H1 (cell line): ENCODE data around the gene MIA3. TPM values are rescaled to one million over a fixed set of nuclear protein-coding genes. Genes with fewer than 3 reads are reported as not detected.

Source experiments
- CTCF ChIA-PET: fragments of 300-600 bp; sonication (Branson Sonifier 250); formaldehyde crosslinking; loops from one replicate; lab custom pipeline; 2021; ENCODE audit not compliant: partially characterized antibody; lab: Charles Lee
- POLR2A ChIA-PET: fragments of 300-600 bp; sonication (Branson Sonifier 250); formaldehyde crosslinking; loops from one replicate; lab custom pipeline; 2021; ENCODE audit warnings: inconsistent platforms; ENCODE audit not compliant: partially characterized antibody; lab: Charles Lee
- DNase-seq, 2 experiments: peaks; one replicate each; pipeline versions ENCODE4 v3.0.0 to v3.0.0-alpha.2; 2010 to 2022; ENCODE audit warnings: low spot score in 2 of 2, low read depth in 1 of 2, mixed read lengths in 1 of 2
- FAIRE-seq: peaks from 2 replicates; lab custom pipeline; 2011; peaks lifted over from hg19 to GRCh38; lab: Jason Lieb, UNC
- H2AFZ ChIP-seq: 2 replicates; pipeline ENCODE4 v1.8.1; 2012; ENCODE audit warnings: low read length, inconsistent platforms
- H2AK5ac ChIP-seq: 2 replicates; pipeline ENCODE4 v1.6.1; 2013; ENCODE audit warnings: low read depth, low read length
- H2BK120ac ChIP-seq: replicated peaks from 2 replicates; pipeline ENCODE3; 2013; ENCODE audit warnings: low read depth, low read length, inconsistent platforms
- H2BK12ac ChIP-seq: 2 replicates; pipeline ENCODE4 v1.6.1; 2013; ENCODE audit warnings: low read depth, low read length
- H2BK15ac ChIP-seq: 2 replicates; pipeline ENCODE4 v1.6.1; 2013; ENCODE audit warnings: low read length
- H2BK20ac ChIP-seq: 2 replicates; pipeline ENCODE4 v1.6.1; 2013; ENCODE audit warnings: low read length
- H2BK5ac ChIP-seq: 2 replicates; pipeline ENCODE4 v1.6.1; 2013; ENCODE audit warnings: low read depth, low read length
- H3K14ac ChIP-seq: 2 replicates; pipeline ENCODE4 v1.6.1; 2013; ENCODE audit warnings: inconsistent platforms; ENCODE audit not compliant: insufficient read length
- H3K18ac ChIP-seq: 2 replicates; pipeline ENCODE4 v1.6.1; 2013; ENCODE audit warnings: low read length; ENCODE audit errors: extremely low read depth
- H3K23ac ChIP-seq: 2 replicates; pipeline ENCODE4 v1.6.1; 2013; ENCODE audit warnings: inconsistent platforms; ENCODE audit not compliant: insufficient read length
- H3K23me2 ChIP-seq: 2 replicates; pipeline ENCODE4 v1.6.1; 2013; ENCODE audit warnings: low read depth, low read length
- H3K27ac ChIP-seq: 2 replicates; pipeline ENCODE4 v1.6.1; 2011; ENCODE audit warnings: low read depth, low read length, inconsistent platforms
- H3K27me3 ChIP-seq, 4 experiments: replicated peaks in 1 of 4; 1 replicate in 1 of 4; 2 replicates in 3 of 4; pipeline versions ENCODE4 v1.6.1 to v1.8.1; 2011 to 2013; ENCODE audit warnings: low read length in 3 of 4, mild to moderate bottlenecking in 3 of 4, inconsistent platforms in 2 of 4, mixed read lengths in 2 of 4, moderate library complexity in 1 of 4; ENCODE audit not compliant: control insufficient read depth in 3 of 4, insufficient read depth in 3 of 4; ENCODE audit errors: extremely low read depth in 1 of 4
- H3K36me3 ChIP-seq, 4 experiments: 2 replicates each; pipeline versions ENCODE4 v1.6.1 to v1.8.1; 2011 to 2013; ENCODE audit warnings: mild to moderate bottlenecking in 4 of 4, low read length in 3 of 4, moderate library complexity in 2 of 4, control low read depth in 1 of 4, inconsistent platforms in 1 of 4; ENCODE audit not compliant: insufficient read depth in 4 of 4, control insufficient read depth in 2 of 4
- H3K4ac ChIP-seq: replicated peaks from 2 replicates; pipeline ENCODE3; 2013; ENCODE audit warnings: low read length, low read depth, mixed read lengths, inconsistent platforms; ENCODE audit not compliant: insufficient read length
- H3K4me1 ChIP-seq, 4 experiments: replicated peaks in 1 of 4; 1 replicate in 1 of 4; 2 replicates in 3 of 4; pipeline versions ENCODE4 v1.6.1 to v1.8.1; 2011 to 2013; ENCODE audit warnings: low read length in 3 of 4, inconsistent platforms in 2 of 4, mixed read lengths in 1 of 4; ENCODE audit not compliant: insufficient read depth in 4 of 4, control insufficient read depth in 3 of 4
- H3K4me2 ChIP-seq, 2 experiments: 2 replicates each; pipeline versions ENCODE4 v1.6.1 to v1.8.1; 2011 to 2013; ENCODE audit warnings: low read depth in 2 of 2, low read length in 2 of 2, control low read depth in 1 of 2, inconsistent platforms in 1 of 2, mild to moderate bottlenecking in 1 of 2; ENCODE audit not compliant: insufficient read depth in 1 of 2
- H3K4me3 ChIP-seq, 4 experiments: fragments of 200-600, 300-600 bp in 1 of 4; sonication (generic), shearing (Covaris generic), sonication (Bioruptor Twin) in 1 of 4; 2 replicates each; pipeline versions ENCODE4 v1.5.1 to v1.8.1; 2011 to 2016; ENCODE audit warnings: low read length in 4 of 4, low read depth in 3 of 4, control low read depth in 2 of 4, inconsistent platforms in 2 of 4, mild to moderate bottlenecking in 2 of 4, mixed read lengths in 1 of 4, moderate library complexity in 1 of 4; ENCODE audit not compliant: insufficient read depth in 2 of 4; ENCODE audit errors: extremely low read depth in 1 of 4
- H3K56ac ChIP-seq: replicated peaks from 2 replicates; pipeline ENCODE3; 2013; ENCODE audit warnings: low read depth, mild to moderate bottlenecking, mixed read lengths, low read length, inconsistent platforms; ENCODE audit not compliant: insufficient read length
- H3K79me1 ChIP-seq: 2 replicates; pipeline ENCODE4 v1.6.1; 2013; ENCODE audit warnings: low read depth, low read length, control low read depth
- H3K79me2 ChIP-seq, 2 experiments: 2 replicates each; pipeline versions ENCODE4 v1.6.1 to v1.8.1; 2012 to 2013; ENCODE audit warnings: low read length in 2 of 2, mild to moderate bottlenecking in 2 of 2, inconsistent platforms in 1 of 2; ENCODE audit not compliant: insufficient read depth in 2 of 2, control insufficient read depth in 1 of 2
- H3K9ac ChIP-seq, 4 experiments: replicated peaks in 1 of 4; 1 replicate in 1 of 4; 2 replicates in 3 of 4; pipeline versions ENCODE4 v1.6.1 to v1.8.1; 2011 to 2013; ENCODE audit warnings: low read depth in 3 of 4, low read length in 3 of 4, control low read depth in 2 of 4, mild to moderate bottlenecking in 2 of 4, moderate library complexity in 2 of 4, inconsistent platforms in 1 of 4; ENCODE audit errors: extremely low read depth in 1 of 4
- H3K9me3 ChIP-seq, 2 experiments: 2 replicates each; pipeline versions ENCODE4 v1.6.1 to v1.8.1; 2012 to 2013; ENCODE audit warnings: mild to moderate bottlenecking in 2 of 2, moderate library complexity in 2 of 2, control low read depth in 1 of 2, inconsistent platforms in 1 of 2, low read depth in 1 of 2, low read length in 1 of 2, mixed read lengths in 1 of 2; ENCODE audit not compliant: insufficient read depth in 2 of 2
- H4K20me1 ChIP-seq, 2 experiments: replicated peaks in 1 of 2; 2 replicates each; pipeline versions ENCODE3 to v1.8.1; 2011 to 2013; ENCODE audit warnings: inconsistent platforms in 2 of 2, low read length in 2 of 2, mild to moderate bottlenecking in 1 of 2; ENCODE audit not compliant: insufficient read depth in 2 of 2, control insufficient read depth in 1 of 2
- H4K5ac ChIP-seq: 2 replicates; pipeline ENCODE4 v1.6.1; 2013; ENCODE audit warnings: low read length, low read depth, mixed read lengths, inconsistent platforms; ENCODE audit not compliant: insufficient read length
- H4K8ac ChIP-seq: 2 replicates; pipeline ENCODE4 v1.8.0; 2013; ENCODE audit warnings: mild to moderate bottlenecking, moderate library complexity, low read length, inconsistent platforms; ENCODE audit not compliant: insufficient read depth; ENCODE audit errors: extremely low read depth
- H4K91ac ChIP-seq: replicated peaks from 2 replicates; pipeline ENCODE3; 2013; ENCODE audit warnings: low read length, mixed read lengths, inconsistent platforms; ENCODE audit not compliant: insufficient read length
- BCL11A ChIP-seq, 2 experiments: IDR thresholded peaks; one replicate each; pipeline ENCODE4 v1.6.1; 2011; ENCODE audit warnings: low read depth in 2 of 2, low read length in 2 of 2, mild to moderate bottlenecking in 2 of 2
- CBX5 ChIP-seq: fragments of 300-800, 300-1000 bp; sonication (generic); IDR thresholded peaks from 2 replicates; pipeline ENCODE4 v1.7.1; 2016; ENCODE audit warnings: antibody characterized with exemption, low read length, low read depth
- CREB1 ChIP-seq: IDR thresholded peaks from 2 replicates; pipeline ENCODE4 v1.6.1; 2012; ENCODE audit warnings: inconsistent platforms
- HDAC2 ChIP-seq, 2 experiments: fragments of 300-600 bp in 1 of 2; sonication (generic) in 1 of 2; IDR thresholded peaks; 2 replicates each; pipeline ENCODE4 v1.6.1; 2011 to 2012; ENCODE audit warnings: low read depth in 2 of 2, low read length in 2 of 2, mild to moderate bottlenecking in 2 of 2, moderate library complexity in 2 of 2, borderline replicate concordance in 1 of 2, inconsistent platforms in 1 of 2
- KDM1A ChIP-seq: fragments of 200-600, 300-600 bp; sonication (generic); IDR thresholded peaks from 2 replicates; pipeline ENCODE4 v1.7.1; 2016; ENCODE audit warnings: mild to moderate bottlenecking, low read length, borderline replicate concordance
- NRF1 ChIP-seq: IDR thresholded peaks from 2 replicates; pipeline ENCODE4 v1.6.1; 2011; ENCODE audit warnings: mild to moderate bottlenecking, low read depth, low read length, improper control_type of control experiment
- RNF2 ChIP-seq: fragments of 200-900, 300-1000 bp; sonication (generic); IDR thresholded peaks from 2 replicates; pipeline ENCODE4 v1.7.1; 2016; ENCODE audit warnings: borderline replicate concordance, low read depth, mild to moderate bottlenecking, antibody characterized with exemption, low read length; ENCODE audit not compliant: poor library complexity, severe bottlenecking; ENCODE audit errors: missing control alignments
- SIX5 ChIP-seq: IDR thresholded peaks from 2 replicates; pipeline ENCODE4 v1.6.1; 2011; ENCODE audit warnings: mild to moderate bottlenecking, low read depth, low read length
- SRF ChIP-seq: IDR thresholded peaks from 2 replicates; pipeline ENCODE4 v1.6.1; 2011; ENCODE audit warnings: mild to moderate bottlenecking, low read depth, low read length, moderate library complexity
- WGBS, 2 experiments: shearing (Covaris generic) in 1 of 2; methylation state at CpG; one replicate each; pipeline versions ENCODE4 v1.1.6 to v1.1.7; 2013 to 2015; ENCODE audit warnings: low lambda C conversion rate in 2 of 2, mixed read lengths in 2 of 2, inconsistent platforms in 1 of 2, low coverage in 1 of 2, missing lambda C conversion rate in 1 of 2; ENCODE audit not compliant: insufficient replicate concordance in 2 of 2, insufficient coverage in 1 of 2, insufficient read length in 1 of 2; ENCODE audit errors: extremely low coverage in 1 of 2, missing lambda C conversion rate in 1 of 2; 5-methylcytosine and 5-hydroxymethylcytosine counted together
- polyA plus RNA-seq, 7 experiments: library from polyadenylated mRNA; depleted of rRNA in 3 of 7; stranded (reverse) in 5 of 7; unstranded in 2 of 7; fragments of >200 nt in 5 of 7; fragments of 200-250 nt in 2 of 7; gene quantifications; 1 replicate in 5 of 7; 2 replicates in 1 of 7; 4 replicates in 1 of 7; pipeline versions ENCODE4 v1.2.1 to v1.2.3, GENCODE V29; 2011 to 2013; ENCODE audit warnings: missing spikeins in 2 of 7, mixed read lengths in 2 of 7
- total RNA-seq: library from RNA; stranded (reverse); fragmentation: NEBNext Ultra II Directional; extraction: Animal tissue kit (Norgen Biotek cat#: 25700); gene quantifications from 2 replicates; pipeline ENCODE4 v1.2.1, GENCODE V29; 2021
- TF ChIP-seq, protein P1 (sequence below): IDR thresholded peaks from 2 replicates; pipeline ENCODE4 v1.6.1; 2011; ENCODE audit warnings: low read depth, mild to moderate bottlenecking, low read length; ENCODE audit not compliant: insufficient read depth

MIA3 gene
- total and polyA plus RNA-seq, 2 of the 8 experiments (the other 6 are each of a cell fraction or from before 2014, with no cell fraction given) = 69.0 to 105 TPM

DNA sequence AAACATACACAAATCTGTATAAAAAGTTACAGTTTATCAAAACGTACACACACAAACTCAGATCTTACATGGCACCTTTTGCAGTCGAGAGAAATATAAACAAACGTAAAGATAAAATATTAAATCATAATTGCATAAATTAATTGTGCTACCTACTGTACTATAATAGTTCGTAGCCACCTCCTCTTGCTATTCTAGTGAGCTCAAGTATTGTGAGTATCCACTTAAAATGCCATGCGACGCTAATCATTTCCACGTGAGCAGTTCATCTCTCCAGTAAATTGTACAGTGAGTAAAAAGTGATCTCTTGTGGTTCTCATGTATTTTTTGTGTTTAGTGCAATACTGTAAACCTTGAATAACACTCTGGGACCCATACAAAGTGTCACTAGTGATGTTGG, 6.3 kb downstream of the MIA3 start:
- peaks cover 2 to 3% of the 10 kb centered on the region in 2 experiments for H4K20me1 ChIP-seq
- H3K4me1 ChIP-seq = peaks cover 0 to 4% (median 1%) of the 10 kb centered on the region in 4 experiments; a peak in 3 of 7 replicates
- no peak overlapping the region for H2BK15ac ChIP-seq
- peaks cover 4% of the 10 kb centered on the region for H3K79me1 ChIP-seq
- no peak overlapping the region for H3K4me3 ChIP-seq
- H2AK5ac ChIP-seq = no peak overlapping the region
- CTCF ChIA-PET = interaction anchor here (0.6 to 1.2 kb wide), 2 partner anchors 10 to 469 kb away, joined by 4 to 5 read pairs; no protein-coding TSS in a partner anchor
- H3K79me2 ChIP-seq = peaks cover 0 to 22% of the 10 kb centered on the region in 2 experiments; a peak in 3 of 4 replicates
- H3K23ac ChIP-seq = no peak overlapping the region
- H4K91ac ChIP-seq = no peak overlapping the region
- TF ChIP-seq HDAC2 (IDR thresholded peaks at IDR 0.05; ENCODE audit: borderline replicate concordance in 1 of 2, low read depth in 2 of 2, low read length in 2 of 2) (no peak), SIX5 (no peak), CBX5 (no peak), RNF2 (no peak), SRF (no peak), KDM1A (no peak), CREB1 (no peak), BCL11A (IDR thresholded peaks at IDR 0.05; ENCODE audit: low read depth in 2 of 2, low read length in 2 of 2) (no peak), NRF1 (no peak)
- TF ChIP-seq, protein P1, sequence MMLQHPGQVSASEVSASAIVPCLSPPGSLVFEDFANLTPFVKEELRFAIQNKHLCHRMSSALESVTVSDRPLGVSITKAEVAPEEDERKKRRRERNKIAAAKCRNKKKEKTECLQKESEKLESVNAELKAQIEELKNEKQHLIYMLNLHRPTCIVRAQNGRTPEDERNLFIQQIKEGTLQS = no peak
- no peak overlapping the region for H3K27ac ChIP-seq
- no peak overlapping the region for H2BK20ac ChIP-seq
- no peak overlapping the region for H2AFZ ChIP-seq
- 91% methylated on average over 7 of the region's 7 CpGs; no CpG with 5 or more reads in 1 of the 2 experiments for WGBS, 2 experiments
- H3K4ac ChIP-seq = no peak overlapping the region
- H4K5ac ChIP-seq = no peak overlapping the region
- H3K14ac ChIP-seq = no peak overlapping the region
- H3K23me2 ChIP-seq = no peaks in the 10 kb centered on the region
- H2BK120ac ChIP-seq = no peak overlapping the region
- H4K8ac ChIP-seq = no peak overlapping the region
- H2BK12ac ChIP-seq = no peak overlapping the region
- H3K9me3 ChIP-seq = no peaks in the 10 kb centered on the region
- no peak for DNase-seq
- no peak overlapping the region for H3K9ac ChIP-seq
- no peak overlapping the region for H3K18ac ChIP-seq
- no peak overlapping the region for H3K56ac ChIP-seq
- H3K4me2 ChIP-seq = no peak overlapping the region
- H3K27me3 ChIP-seq = no peaks in the 10 kb centered on the region
- H2BK5ac ChIP-seq = no peak overlapping the region
- H3K36me3 ChIP-seq = peaks cover 12 to 49% (median 42%) of the 10 kb centered on the region in 4 experiments
- no peak for FAIRE-seq
- POLR2A ChIA-PET = no interaction called here
